HT1080 (cell line): Measurements from ENCODE around the gene RHOF. TPM values are rescaled to one million over a fixed set of nuclear protein-coding genes. Genes with fewer than 3 reads are reported as not detected.
A peak's percentile ranks its signal among the peaks of the same experiment; 100 is the strongest.
"Not testable (repeated sequence)": the region's sequence is repeated elsewhere in the genome, so short reads cannot be mapped to it uniquely, and the experiment has no call there.

Experiments
- DNase-seq: peaks from one replicate; pipeline ENCODE4 v3.0.0-alpha.2; 2015; ENCODE audit warnings: low read depth
- total RNA-seq: library from RNA; depleted of rRNA; stranded (reverse); fragments of >200 nt; shearing (Covaris generic); gene quantifications from 2 replicates; pipeline ENCODE4 v1.2.3, GENCODE V29; 2014

Gene RHOF
- total RNA-seq, 1 experiment from 2014 or later = 39.9 TPM

DNA sequence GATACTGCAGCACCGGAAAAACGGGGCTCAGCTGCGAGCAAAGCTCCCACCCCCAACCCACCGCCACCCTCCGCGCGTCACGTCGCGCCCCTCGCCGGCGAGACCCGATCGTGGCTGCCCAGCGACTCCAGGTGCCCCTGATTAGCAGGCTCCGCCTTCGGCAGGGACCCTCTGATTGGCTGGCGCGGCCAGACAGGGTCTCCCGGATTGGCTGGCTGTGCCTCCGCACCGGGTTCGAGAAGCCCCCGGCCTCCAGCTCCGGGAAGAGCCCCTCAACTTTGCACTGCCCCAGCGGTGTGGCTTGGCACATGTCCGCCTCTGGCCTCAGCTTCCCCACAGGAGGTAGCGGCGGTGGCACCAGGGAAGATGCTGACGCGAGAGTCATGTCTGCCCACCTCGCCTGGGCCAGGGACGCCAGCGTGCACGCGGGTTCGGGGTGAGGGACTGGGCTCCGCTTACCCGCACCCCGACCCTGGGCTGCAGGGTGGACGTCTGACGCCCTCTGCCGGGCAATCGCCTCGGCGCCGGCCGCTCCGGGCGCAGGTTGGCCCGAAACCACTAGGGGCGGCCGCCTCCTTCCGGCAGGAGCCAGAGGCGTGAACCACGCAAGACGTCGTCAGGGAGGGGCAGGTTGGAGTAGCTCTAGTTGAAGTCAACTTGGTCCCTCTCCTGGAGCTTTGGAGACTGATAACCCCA, 498 bp upstream of the RHOF start:
- peak; percentile 96 for DNase-seq

DNA sequence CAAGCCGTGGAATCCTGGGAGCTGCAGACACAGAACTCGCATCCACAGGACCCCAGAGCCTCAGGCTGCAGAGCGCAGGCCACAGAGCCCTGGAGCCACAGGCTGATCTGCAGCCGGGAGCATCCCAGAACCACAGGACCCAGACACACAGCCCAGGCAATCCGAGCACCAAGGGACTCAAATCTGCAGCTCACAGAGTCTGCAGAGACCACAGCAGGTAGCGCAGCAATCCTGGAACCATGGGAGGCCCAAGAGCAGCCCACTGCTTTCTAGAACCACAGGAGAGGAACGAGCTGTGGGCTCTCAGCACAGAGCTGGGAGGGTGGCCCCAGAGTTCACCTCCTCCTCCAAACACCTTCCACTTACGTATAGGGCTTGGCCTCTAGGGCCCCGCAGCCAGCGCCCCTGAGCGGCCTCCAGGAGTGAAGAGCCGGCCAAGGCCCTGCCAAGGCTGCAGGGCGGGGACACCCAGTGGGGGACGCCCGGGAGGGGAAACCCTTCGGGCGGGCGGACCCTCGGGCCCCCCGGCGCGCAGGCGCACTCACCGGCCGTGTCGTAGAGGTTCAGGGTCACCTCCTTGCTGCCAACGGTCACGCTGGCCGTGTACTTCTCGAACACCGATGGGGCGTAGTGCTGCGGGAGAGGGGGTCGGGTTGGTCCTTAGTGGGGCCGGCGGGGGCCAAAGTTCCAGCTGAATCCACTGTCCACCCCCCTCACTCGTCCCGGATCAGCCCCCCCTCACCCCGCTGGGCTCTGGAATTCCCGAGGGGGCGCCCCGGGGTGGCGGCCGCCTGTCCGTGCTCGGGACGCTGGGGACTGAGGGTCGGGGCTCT, 665 bp downstream of the RHOF start:
- no peak for DNase-seq

DNA sequence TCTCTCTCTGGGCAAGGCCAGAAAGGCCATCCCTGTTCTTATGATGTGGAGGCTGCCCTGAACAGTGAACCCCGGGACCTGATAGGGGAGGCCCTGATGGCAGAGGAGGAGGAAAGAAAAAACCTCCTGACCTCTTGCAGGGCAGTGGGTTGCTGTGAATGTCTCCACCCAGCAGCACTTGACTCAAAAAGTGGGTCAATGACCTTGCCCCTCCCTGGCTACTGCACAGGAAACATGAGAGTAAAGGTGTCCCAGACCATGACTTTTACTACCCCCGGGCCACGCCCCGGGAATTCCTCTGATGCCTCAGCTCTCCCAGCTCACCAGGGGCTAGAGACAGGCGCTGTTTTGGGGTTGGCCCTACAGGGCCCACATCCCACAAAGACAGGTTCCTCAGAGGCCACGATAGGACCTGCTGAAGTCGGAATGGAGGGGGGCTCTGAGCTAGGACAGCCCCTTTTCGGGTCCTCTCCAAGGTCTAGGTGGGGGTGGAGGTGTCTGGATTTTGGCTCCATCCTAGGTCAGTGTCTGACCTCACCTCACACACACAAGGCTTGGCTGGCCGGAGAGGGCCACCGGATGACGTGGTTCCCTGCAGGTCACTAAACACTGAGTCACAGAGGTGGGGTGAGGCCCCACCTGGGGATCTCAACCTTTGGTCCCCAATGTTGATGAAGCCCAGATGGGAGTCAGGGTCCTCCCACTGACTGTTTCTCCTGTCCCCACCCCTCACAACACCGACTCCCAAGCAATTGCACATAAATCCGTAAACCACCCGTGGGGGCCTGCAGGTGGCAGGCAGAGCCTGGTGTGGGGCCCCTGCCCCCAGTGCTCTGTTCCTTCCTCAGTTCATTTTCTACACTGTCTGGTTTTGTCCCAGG, 1.6 kb downstream of the RHOF start:
- peak; percentile 43 for DNase-seq

DNA sequence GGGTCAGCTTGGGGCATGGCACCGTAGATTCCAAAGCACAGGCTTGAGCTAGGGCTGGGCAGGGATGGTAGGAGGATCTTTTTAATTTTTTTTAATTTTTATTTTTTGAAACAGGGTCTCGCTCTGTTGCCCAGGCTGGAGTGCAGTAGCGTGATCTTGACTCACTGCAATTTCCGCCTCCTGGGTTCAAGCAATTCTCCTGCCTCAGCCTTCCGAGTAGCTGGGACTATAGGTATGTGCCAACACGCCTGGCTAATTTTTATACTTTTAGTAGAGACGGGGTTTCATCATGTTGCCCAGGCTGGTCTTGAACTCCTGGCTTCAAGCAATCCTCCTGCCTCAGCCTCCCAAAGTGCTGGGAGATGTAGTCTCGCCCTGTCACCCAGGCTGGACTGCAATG, 2.7 kb downstream of the RHOF start:
- DNase-seq = not testable (repeated sequence)

DNA sequence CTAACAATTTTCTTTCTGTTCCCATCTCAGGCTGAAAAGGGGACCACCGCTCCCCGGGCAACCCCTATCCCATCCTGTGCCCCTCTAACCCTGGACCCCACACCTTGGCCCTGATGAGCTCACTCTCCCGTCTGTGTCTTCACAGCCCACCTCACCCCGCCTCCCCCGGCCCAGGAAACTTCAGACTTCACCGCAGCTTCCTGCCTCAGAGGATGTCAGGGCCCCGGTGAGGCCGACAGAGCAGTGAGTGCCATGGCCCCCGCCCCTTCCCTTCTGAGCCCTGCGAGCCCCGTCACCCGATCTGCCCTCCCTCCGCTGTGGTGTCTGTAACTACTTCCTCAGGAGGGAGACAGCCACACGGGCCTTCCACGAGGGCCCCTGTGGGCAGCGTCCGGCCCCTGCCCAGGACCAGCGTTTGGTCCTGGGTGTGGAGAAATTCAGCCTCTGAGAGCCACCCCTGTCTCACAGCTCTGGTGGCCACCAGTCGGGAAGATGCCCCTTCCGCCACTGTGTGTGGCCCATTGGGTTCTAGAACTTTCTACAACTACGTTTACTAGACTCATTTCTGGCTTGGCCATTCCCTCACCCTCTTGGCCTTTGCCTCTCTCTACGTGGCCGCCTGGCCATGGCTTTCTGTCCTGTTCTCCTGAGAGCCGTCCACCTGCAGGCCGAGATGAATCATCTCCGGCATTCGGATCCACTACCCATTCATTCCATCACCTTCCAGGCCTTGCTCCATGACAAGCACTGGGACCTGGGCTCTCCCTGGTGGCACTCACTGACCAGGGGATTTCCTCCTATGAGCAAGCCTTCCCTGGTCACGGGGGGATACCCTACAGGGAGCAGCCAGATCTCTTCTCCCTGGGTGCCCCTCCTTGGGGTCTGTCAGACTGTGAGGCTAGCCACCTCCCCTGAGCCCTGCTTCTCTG, 3.4 kb downstream of the RHOF start:
- peak; percentile 91 for DNase-seq

DNA sequence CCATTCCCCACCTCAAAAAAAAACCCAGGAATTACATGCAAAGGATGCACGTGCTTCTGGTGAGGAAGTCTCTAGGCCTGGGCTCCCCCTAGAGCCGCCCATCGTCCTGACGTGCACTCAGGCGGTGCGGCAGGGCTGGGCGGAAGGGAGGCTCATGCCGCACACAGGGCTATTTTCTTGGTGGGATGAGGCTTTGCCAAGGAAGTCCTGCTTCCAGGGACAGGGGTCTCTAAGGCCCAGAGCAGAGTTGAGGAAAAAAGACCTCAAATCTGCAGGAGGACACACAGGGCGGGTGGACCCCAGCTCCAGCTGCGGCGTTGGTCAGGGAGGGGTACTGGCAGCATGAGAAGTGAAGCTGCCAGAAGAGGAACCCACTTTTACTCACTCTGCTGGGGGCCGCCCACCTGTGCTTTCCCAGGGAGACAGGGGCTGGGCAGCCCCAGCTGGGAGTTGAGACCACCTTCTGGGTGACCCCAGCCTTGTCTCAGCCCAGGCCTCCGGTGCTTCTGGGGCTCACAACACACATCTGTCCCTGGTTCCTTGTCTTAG, 4.2 kb downstream of the RHOF start:
- no peak for DNase-seq

DNA sequence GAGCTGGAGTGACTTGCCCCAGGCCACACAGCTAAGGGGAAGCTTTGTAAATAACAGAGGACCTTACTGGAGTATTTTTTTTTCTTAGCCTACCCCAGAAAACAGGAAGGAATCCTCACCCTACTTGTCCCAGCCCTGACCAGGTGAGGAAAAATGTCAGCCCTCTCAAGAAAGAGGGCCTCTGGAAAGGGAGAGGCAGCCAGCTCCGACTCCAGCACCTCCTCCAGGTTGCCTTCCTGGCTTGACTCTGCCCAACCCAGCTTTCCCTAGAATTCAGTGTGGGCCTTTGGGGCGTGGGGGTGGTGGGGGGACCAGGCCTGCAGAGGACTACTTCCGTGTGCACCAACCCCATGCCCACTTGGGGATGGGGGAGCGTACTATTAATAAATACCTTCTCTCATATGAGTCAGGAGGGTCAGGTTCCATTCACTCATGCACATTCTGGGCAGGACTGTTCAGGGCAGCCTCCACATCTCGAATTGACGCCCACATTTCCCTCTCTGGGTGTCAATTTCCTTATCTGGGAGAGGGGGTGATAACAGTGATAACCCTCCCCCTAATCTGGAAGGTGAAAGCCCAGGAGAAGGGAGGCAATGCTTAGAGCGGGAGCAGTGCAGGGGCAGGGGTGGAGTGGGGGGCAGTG, 5.2 kb downstream of the RHOF start:
- no peak for DNase-seq

DNA sequence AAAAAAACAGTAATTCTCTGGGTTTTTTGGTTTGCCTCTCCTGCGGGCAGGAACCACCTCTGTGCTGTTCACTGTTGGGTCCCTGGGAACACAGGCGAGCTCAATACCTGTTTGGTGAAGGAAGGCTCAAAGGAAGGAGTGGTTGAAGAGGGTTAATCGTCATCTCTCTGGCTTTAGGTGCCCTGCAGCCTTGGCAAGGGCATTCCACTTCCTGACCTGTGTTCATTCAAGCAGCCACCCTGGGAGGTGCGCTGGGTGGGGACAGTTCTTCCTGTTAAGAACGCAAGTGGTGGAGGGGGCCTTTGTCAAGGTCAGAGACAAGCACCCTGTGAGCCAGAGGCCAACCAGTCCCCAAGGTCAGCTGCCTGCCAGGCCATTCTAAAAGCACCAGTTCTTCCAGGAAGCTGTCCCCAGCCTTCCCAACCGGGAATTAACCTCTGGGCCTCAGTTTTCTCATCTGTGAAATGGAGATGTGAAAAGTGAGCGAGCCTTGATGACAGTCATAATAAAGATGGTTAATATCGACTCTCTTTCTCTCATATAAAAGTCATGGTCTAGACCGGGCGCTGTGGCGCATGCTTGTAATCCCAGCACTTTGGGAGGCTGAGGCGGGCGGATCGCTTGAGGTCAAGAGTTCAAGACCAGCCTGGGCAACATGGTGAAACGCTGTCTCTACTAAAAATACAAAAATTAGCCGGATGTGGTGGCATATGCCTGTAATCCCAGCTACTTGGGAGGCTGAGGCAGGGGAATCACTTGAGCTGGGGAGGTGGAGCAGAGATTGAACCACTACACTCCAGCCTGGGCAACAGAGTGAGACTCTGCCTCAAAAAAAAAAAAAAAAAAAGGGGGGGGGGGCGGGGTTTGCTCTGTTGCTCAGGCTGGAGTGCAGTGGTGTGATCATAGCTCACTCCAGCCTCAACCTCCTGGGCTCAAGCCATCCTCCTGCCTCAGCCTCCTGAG, 6.1 kb downstream of the RHOF start:
- DNase-seq = no peak

DNA sequence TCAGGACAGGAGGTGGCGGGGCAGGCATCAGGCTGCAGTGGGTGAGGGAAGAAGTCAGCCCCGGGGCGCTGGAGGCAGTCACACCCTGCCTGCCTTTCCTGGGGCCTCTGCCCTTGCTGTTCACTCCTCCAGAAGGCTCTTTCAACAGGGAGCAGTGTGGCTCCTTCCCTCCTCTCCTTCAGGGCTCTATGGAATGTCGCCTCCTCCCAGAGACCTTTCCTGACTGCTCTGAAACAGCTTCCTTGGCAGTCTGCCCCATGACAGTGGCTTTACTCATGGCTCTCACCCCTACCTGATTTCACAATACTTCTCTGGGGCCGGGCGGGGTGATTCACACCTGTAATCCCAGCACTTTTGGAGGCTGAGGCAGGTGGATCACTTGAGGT, 7.1 kb downstream of the RHOF start:
- DNase-seq = peak; percentile 98

DNA sequence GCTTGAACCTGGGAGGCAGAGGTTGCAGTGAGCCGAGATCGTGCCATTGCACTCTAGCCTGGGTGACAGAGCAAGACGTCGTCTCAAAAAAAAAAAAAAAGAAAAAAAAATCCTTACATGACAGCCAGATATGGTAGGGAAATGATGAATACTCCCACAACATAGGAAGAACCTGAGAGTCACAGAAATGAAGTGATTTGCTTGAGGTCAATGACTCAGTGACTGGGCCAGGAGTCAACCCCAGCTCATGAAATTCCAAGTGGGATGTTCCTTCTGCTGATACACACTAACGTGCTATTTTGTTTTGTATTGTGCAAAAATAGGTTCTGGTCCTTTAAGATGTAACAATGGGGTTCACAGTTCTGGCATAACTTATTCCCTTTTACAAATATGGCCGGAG, 9.0 kb downstream of the RHOF start:
- DNase-seq = peak; percentile 96

DNA sequence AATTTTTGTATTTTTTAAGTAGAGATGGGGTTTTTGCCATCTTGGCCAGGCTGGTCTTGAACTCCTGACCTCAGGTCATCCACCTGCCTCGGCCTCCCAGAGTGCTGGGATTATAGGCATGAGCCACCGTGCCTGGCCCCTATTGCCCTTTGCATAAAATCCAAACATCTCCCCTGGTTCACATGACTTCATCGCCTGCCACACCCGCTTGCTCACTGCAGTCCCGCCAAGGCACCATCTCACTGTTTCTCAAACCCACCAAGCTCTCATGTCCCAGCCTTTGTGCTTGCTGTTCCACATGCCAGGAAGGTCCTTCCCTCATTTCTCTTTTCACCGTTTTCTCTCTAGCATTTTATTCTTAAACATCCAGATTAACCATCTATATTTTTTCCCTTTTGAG, 9.7 kb downstream of the RHOF start:
- peak; percentile 79 for DNase-seq

DNA sequence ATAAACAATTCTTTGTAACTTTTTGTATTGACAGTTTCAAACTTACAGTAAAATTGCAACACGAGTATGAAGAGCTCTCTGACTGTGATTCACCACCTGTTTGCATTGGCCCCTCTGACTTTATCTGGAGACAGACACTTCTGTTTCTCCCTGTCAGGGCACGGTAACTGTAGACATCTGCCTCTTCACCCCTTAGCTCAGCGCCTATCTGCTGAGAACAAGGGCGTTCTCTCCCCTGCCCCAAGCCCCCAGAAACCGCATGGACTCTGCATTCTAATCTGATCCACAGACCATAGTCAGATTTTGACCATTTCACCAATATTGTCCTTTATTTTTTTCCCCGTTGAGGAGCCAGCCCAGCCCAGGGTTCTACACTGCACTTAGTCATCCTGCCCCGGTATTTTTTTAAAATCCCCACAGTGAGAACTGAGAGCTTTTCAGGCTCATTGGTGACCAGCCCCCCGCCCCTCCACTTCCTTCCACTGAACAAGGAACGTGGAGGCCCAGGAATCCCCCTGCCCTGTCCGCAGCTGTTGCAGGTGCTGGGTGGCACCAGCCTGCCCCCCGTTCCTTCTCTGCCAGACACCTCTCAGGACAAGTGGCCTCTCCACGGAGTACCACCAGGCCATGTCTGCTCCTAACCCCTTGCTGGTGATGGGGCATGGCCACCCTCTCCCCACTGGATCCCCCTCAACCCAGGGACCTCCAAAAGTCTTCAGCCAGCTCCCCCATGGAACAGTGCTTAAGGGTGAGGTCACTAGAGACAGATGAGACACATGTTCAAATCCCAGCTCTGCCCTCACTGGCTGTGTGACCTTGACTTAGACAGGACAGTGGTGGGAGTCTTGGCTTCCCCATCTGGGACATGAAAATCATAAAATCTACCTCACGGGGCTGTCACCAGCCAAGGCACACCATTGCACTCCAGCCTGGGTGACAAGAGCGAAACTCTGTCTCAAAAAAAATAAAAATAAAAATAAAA, 11.2 kb downstream of the RHOF start:
- DNase-seq = peak; percentile 73

DNA sequence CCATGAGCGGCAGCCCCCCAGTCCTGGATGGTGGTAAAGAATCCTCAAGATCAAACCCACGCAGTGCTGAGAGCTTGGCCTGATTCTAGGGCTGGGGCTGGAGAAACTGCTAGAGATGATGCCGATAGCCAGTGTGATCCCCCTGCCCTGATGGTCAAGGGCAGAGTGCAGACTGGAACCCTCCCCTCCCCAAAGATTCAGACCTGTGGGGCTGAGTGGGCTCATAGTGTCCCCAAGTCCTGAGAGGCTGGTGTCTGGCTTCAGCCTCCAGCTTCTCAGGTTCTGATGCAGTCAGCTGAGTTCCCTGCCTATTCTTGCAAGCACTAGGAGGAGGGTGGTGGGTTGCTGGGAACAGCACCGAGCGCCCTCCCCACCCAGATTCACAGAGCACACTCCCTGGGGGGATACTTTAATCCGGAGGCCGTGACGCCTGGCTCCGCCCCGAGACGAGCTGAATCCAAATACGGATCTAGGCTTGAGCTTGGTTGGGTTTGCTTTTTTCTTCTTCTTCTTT, 11.9 kb downstream of the RHOF start:
- DNase-seq = no peak

DNA sequence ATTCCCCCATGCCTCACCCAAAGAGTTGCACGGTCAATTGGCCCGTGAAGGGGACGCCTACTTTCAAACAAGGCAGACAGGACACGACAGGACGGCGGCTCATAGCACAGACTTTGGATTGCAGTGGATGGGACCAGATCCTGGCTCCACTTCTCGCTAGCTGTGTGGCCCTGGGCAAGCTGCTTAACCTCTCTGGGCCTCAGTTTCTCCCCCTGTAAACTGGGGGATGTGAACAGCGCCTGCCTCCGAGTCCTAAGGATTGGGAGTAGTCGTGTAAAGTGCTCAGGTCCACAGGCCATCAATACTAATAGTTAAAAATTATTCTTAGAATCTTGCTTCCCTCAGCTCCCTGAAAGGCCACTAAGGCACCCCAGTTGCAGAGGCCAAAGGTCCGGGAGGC, 13.1 kb downstream of the RHOF start:
- DNase-seq = no peak

DNA sequence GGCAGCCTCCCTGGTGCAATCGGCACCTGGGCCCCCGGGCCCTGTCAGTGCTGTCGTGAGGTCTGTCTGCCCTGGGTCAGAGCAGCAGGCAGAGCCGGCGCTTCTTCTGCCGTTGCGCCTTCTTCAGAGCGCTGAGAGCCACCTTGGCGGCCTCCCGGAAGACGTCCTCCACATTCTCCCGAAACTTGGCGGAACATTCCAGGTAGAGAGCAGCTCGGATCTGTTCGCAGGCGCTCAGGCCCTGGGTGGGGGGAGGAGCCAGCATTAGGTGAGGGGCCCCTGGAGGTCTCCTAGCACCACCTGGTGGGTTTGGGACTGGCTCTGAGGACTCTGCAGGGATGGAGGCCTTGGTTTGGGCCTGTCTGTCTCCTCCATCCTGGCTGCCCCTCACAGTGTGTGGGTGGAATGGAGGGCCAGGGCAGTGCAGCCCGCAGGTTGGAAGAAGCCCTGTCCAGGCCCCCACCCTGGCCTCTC, 14.0 kb downstream of the RHOF start:
- no peak for DNase-seq

DNA sequence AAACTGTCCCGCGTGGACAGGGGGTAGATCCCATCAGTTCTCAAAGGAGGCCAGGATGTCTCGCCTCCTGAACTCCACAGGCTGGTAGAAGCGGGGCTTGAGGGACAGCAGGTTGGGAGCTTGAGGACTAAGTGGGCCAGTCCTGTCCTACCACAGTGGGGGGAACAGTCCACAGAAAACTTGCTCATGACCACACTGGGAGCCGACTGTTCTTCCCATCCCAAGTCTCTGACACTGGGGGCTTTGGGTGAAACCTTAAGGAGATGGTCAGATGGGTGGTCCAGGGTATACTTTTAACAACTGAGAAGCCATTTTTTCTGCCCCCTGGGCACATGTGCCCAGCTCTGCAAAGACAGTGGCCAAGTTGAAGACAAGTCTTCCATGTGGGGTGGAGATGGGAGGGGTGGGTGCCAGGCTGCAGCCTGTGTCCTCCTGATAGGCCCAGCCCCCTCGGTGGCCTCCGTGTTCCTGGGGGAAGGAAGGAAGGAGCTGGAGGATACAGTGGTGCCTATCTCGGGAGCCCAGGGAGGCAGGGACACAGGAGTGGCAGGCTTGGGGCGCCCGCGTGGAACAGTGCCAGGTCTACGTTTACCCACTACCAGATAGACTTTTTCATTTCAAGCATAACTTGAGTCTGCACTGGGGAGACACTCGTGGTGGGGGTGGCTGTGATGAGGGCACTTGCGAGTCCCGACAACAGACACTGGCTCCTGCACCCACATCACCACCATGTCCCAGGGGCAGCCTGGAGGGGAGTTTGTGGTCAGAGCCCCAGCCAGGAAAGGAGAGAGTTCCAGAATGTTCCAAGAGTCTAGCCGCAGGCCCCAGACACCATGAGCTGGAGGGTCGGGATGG, 14.7 kb downstream of the RHOF start:
- DNase-seq = no peak
